Psoas muscle (tissue), 8 donors: ENCODE data around the gene GRIA1. TPM values are rescaled to one million over a fixed set of nuclear protein-coding genes. Genes with fewer than 3 reads are reported as not detected.

Experiments
- ATAC-seq, 4 donors: fragments of 200-7000 bp; cut with Tn5 transposase; one replicate each; pipeline ENCODE4 v1.9.1; 2020; ENCODE audit warnings: moderate library complexity in 3 of 4, mild to moderate bottlenecking in 2 of 4
- DNase-seq, 2 donors: peaks; one replicate each; pipeline ENCODE4 v3.0.0-alpha.2; 2020
- H3K27ac ChIP-seq: fragments of 200-600 bp; one replicate; pipeline ENCODE4 v1.8.0; 2022
- H3K27me3 ChIP-seq, 3 donors: fragments of 200-600 bp in 1 of 3; one replicate each; pipeline versions ENCODE4 v1.6.1 to v1.8.0; 2013 to 2022; ENCODE audit warnings: low read length in 2 of 3, mild to moderate bottlenecking in 2 of 3, moderate library complexity in 1 of 3; ENCODE audit not compliant: insufficient read depth in 3 of 3
- H3K36me3 ChIP-seq, 2 donors: fragments of 200-600 bp in 1 of 2; one replicate each; pipeline versions ENCODE4 v1.6.1 to v1.8.0; 2013 to 2022; ENCODE audit warnings: low read depth in 1 of 2, mild to moderate bottlenecking in 1 of 2, moderate library complexity in 1 of 2; ENCODE audit not compliant: insufficient read depth in 1 of 2
- H3K4me1 ChIP-seq: fragments of 200-600 bp; one replicate; pipeline ENCODE4 v1.8.0; 2022
- H3K4me3 ChIP-seq: fragments of 200-600 bp; one replicate; pipeline ENCODE4 v1.8.0; 2022; ENCODE audit warnings: mild to moderate bottlenecking
- H3K9me3 ChIP-seq: fragments of 200-600 bp; one replicate; pipeline ENCODE4 v1.8.0; 2022
- WGBS, 3 donors: extraction: QIAGEN DNeasy Blood & Tissue Kit; methylation state at CpG; one replicate each; pipeline versions ENCODE4 v1.1.6 to v1.1.7; 2013; 5-methylcytosine and 5-hydroxymethylcytosine counted together
- intact Hi-C, 2 donors: fragments of 100-400 bp; cut with DNase I; formaldehyde crosslinking; loops; one replicate each; pipeline versions ENCODE4 v1.11.0 to v1.14.2; 2022
- polyA plus RNA-seq, 3 donors: library from polyadenylated mRNA; stranded (reverse); fragments of 200-250 nt; gene quantifications; one replicate each; pipeline ENCODE4 v1.2.3, GENCODE V29; 2013
- total RNA-seq, 4 donors: library from RNA; stranded (reverse); fragmentation: NEBNext Ultra II Directional in 2 of 4; extraction: Animal tissue kit (Norgen Biotek cat#: 25700) in 2 of 4; gene quantifications; one replicate each; pipeline versions ENCODE4 v1.2.1 to v1.2.4, GENCODE V29; 2021 to 2023
- TF ChIP-seq, protein P1 (sequence below): fragments of 200-600 bp; IDR thresholded peaks from one replicate; pipeline ENCODE4 v1.8.0; 2022; ENCODE audit warnings: antibody characterized with exemption
- donor health status: healthy with polysubstance abuse.
- donor health status: DM: no; HTN: no; CAD: no; lungs with moderate emphysema.
- donor health status: Bipolar disorder and iron deficiency.
- donor health status: healthy.
- donor health status: DM: yes; HTN: yes; CAD: no.
- donor health status: DM: no; HTN: no; CAD: no.
- donor health status: DM: no; HTN: no; CAD: no.
- donor health status: DM: yes; HTN: yes; CAD: no.

Gene GRIA1
- total and polyA plus RNA-seq, 7 donors: 0.03 to 0.49 (median 0.28) TPM; not detected in 2

DNA sequence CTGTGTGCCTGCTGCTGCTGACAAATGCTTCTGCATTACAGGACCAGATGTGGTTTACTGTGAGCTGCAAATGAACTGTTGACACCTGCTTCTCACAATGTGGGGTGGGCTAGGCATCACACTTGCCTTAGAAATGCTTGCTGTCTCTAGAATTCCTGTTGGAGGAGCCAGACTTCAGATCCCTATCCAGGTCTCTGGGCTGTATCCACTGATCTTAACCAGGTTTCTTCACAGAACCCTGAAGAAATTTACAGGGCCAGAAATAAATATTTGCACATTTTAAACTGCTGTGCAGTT lies 292.8 kb downstream of the GRIA1 start:
- intact Hi-C loops: no loop called here
- ATAC-seq: no peak
- no peak for DNase-seq

DNA sequence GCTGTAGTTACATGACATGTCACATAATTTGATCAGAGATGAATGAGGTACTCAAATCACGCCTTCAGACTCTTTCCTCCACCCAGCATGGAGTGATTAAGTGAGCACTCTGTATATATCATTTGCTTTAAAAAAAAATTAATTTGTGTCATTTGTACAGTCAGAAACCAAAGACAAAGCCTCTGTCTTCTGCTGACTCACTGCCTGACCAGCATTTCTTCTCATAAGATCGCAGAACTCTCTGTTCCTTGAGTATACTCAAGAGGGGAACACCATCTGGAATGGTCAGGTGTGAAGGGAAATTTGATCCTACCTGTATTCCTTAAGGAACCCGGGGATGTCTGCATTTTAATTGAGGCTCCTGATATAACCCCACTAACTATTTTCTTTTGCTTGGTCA lies 293.8 kb downstream of the GRIA1 start:
- Histone ChIP-seq H3K9me3 (no peaks in the 10 kb centered on the region), H3K36me3 (no peaks in the 10 kb centered on the region), H3K27me3 (no peaks in the 10 kb centered on the region), H3K4me3 (no peak overlapping the region), H3K4me1 (no peaks in the 10 kb centered on the region), H3K27ac (no peak overlapping the region)
- intact Hi-C loops: no loop called here
- WGBS, 3 donors: 76 to 84% (median 80%) methylated on average over 3 of the region's 3 CpGs
- ATAC-seq (no peak), DNase-seq (no peak)
- TF ChIP-seq, protein P1, sequence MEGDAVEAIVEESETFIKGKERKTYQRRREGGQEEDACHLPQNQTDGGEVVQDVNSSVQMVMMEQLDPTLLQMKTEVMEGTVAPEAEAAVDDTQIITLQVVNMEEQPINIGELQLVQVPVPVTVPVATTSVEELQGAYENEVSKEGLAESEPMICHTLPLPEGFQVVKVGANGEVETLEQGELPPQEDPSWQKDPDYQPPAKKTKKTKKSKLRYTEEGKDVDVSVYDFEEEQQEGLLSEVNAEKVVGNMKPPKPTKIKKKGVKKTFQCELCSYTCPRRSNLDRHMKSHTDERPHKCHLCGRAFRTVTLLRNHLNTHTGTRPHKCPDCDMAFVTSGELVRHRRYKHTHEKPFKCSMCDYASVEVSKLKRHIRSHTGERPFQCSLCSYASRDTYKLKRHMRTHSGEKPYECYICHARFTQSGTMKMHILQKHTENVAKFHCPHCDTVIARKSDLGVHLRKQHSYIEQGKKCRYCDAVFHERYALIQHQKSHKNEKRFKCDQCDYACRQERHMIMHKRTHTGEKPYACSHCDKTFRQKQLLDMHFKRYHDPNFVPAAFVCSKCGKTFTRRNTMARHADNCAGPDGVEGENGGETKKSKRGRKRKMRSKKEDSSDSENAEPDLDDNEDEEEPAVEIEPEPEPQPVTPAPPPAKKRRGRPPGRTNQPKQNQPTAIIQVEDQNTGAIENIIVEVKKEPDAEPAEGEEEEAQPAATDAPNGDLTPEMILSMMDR: no peak

More for the DNA sequence above, 292.8 kb downstream of the GRIA1 start:
- H3K9me3 ChIP-seq: no peaks in the 10 kb centered on the region
- H3K4me3 ChIP-seq: no peak overlapping the region
- TF ChIP-seq, protein P1: no peak
- H3K27ac ChIP-seq: no peak overlapping the region
- H3K4me1 ChIP-seq: no peaks in the 10 kb centered on the region
- no peaks in the 10 kb centered on the region for H3K27me3 ChIP-seq
- no peaks in the 10 kb centered on the region for H3K36me3 ChIP-seq

DNA sequence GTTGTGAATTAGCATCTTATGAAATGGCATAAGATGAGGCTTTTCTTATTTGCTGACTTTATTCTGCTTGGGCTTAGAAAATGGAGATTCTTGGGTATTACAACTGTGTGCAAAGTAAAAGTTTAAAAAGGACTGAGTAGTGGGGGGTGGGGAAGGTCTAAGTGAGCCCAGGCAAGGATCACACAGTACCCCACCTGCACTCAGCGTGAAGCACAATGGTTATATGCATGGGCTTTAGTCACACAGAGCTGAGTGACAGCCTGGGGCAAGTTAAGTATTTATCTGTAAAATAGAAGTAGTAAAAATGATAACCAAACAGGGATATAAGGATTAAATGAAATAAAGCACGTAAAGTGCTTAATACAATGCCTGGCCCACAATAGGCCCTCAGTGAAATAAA lies 300.9 kb downstream of the GRIA1 start:
- Histone ChIP-seq H3K36me3 (no peaks in the 10 kb centered on the region), H3K27me3 (no peaks in the 10 kb centered on the region), H3K4me1 (no peaks in the 10 kb centered on the region), H3K9me3 (no peaks in the 10 kb centered on the region), H3K4me3 (no peak overlapping the region), H3K27ac (no peak overlapping the region)
- ATAC-seq (no peak), DNase-seq (no peak)
- WGBS, 3 donors: 71 to 92% (median 87%) methylated on average over 2 of the region's 2 CpGs
- TF ChIP-seq, protein P1: no peak
- intact Hi-C loops: no loop called here

DNA sequence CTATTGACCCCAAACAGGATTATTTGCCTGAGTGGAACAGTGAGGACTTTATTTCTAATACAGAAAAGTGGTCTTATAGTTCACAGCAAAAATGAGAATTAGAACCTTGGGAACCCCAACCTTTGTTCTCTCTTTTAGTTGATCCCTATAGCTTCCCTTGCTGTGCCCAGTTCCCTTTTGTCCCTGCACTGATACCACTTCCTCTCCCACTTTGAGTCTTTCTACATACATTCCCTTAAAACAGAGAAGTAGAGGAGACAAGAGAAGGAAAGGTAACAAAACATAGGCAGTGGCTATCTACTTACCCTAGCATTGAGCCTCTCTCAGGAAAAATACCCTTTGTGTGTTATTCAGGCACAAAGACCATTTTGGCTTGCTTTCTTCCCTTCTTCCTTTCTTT lies 301.8 kb downstream of the GRIA1 start:
- H3K27ac ChIP-seq: no peak overlapping the region

DNA sequence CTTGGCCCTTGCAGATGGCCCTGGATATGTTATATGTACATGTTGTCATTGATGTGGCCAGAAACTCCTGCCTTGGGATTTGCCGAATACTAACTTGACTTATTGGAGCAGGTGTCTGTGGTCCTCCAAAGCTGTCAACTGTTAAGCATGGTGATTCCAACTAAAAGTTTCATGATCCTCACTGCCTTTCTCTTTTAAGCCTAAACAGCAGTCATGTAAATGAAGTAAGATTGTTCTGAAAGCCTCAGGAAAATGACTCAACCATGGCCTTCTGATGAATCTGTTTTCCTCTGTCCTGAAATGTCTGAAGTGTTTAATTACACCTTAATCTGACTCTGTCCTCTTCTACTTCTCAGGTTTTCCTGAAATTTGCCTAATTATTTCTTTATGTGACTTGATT lies 303.2 kb downstream of the GRIA1 start:
- Histone ChIP-seq H3K4me3 (no peak overlapping the region), H3K4me1 (no peaks in the 10 kb centered on the region), H3K27ac (no peak overlapping the region), H3K36me3 (no peaks in the 10 kb centered on the region), H3K27me3 (no peaks in the 10 kb centered on the region), H3K9me3 (no peaks in the 10 kb centered on the region)
- intact Hi-C loops: no loop called here
- 64 to 84% (median 77%) methylated on average over 1 of the region's 1 CpG for WGBS, 3 donors
- TF ChIP-seq, protein P1: no peak
- DNase-seq (no peak), ATAC-seq (no peak)

More for the DNA sequence above, 301.8 kb downstream of the GRIA1 start:
- H3K36me3 ChIP-seq: no peaks in the 10 kb centered on the region
- no peaks in the 10 kb centered on the region for H3K4me1 ChIP-seq
- no peaks in the 10 kb centered on the region for H3K27me3 ChIP-seq
- TF ChIP-seq, protein P1: no peak
- no peak for ATAC-seq
- H3K4me3 ChIP-seq: no peak overlapping the region
- H3K9me3 ChIP-seq: no peaks in the 10 kb centered on the region
- DNase-seq: no peak
- intact Hi-C loops: no loop called here
